ENCODE data around the gene CDK15.

DNA sequence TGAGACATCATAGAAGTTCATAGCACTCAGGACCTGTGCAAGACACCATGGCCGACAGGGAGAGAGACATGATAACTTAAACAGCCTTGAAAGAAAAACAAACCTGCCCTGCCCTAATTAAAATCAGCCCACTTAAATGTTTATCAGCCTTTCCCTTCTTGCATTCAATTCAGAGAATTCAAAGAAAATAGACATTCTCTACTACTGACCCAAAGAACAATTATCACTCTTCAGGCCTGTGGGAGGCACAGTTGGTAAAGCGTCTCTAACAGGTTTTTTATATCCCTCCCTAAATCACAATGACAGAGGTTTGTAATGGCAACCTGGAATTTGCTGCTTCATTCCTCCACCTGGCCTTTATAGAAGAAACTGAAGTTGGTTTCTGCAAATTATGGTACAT lies 1.7 kb downstream of the CDK15 start:
- TF ChIP-seq, protein P1, sequence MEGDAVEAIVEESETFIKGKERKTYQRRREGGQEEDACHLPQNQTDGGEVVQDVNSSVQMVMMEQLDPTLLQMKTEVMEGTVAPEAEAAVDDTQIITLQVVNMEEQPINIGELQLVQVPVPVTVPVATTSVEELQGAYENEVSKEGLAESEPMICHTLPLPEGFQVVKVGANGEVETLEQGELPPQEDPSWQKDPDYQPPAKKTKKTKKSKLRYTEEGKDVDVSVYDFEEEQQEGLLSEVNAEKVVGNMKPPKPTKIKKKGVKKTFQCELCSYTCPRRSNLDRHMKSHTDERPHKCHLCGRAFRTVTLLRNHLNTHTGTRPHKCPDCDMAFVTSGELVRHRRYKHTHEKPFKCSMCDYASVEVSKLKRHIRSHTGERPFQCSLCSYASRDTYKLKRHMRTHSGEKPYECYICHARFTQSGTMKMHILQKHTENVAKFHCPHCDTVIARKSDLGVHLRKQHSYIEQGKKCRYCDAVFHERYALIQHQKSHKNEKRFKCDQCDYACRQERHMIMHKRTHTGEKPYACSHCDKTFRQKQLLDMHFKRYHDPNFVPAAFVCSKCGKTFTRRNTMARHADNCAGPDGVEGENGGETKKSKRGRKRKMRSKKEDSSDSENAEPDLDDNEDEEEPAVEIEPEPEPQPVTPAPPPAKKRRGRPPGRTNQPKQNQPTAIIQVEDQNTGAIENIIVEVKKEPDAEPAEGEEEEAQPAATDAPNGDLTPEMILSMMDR (IDR thresholded peaks at IDR 0.05) = no peak
- no peak for TF ChIP-seq EZH2 (IDR thresholded peaks at IDR 0.05; ENCODE audit: borderline replicate concordance, insufficient read depth, low read depth, low read length, poor library complexity, severe bottlenecking)

Measured in B cell (primary cell).